ENCODE data around the gene ATP4A.

- TF ChIP-seq CTCF (IDR thresholded peaks at IDR 0.05) (no peak), POLR2A (IDR thresholded peaks at IDR 0.05) (no peak)
Observed at GRCh38 chr19:35559781-35560180, 3.7 kb downstream of the ATP4A start.
